HuH-7 (cell line): ENCODE data around the gene ADA.
A peak's percentile ranks its signal among the peaks of the same experiment; 100 is the strongest.

Experiments
- DNase-seq: peaks from one replicate; pipeline ENCODE4 v3.0.0; 2011; ENCODE audit warnings: low spot score

The ADA gene

GRCh38 chr20:44644667-44645131, 6.8 kb downstream of the ADA start:
- no peak for DNase-seq

- DNase-seq, result no peak
Measured at GRCh38 chr20:44644230-44644617, 7.3 kb downstream of the ADA start.

GRCh38 chr20:44643596-44644229, 7.8 kb downstream of the ADA start:
- DNase-seq, result no peak

- DNase-seq, result no peak
Measured at GRCh38 chr20:44643154-44643519, 8.4 kb downstream of the ADA start.

- DNase-seq, result peak; percentile 43
Measured at GRCh38 chr20:44642203-44643153, 9.0 kb downstream of the ADA start.

GRCh38 chr20:44641325-44641724, 10.2 kb downstream of the ADA start:
- no peak for DNase-seq

GRCh38 chr20:44640522-44640921, 11.0 kb downstream of the ADA start:
- DNase-seq, result no peak

GRCh38 chr20:44637522-44638372, 13.8 kb downstream of the ADA start:
- DNase-seq, result no peak

- no peak for DNase-seq
Measured at GRCh38 chr20:44637042-44637441, 14.5 kb downstream of the ADA start.

GRCh38 chr20:44635877-44636276, 15.6 kb downstream of the ADA start:
- no peak for DNase-seq

GRCh38 chr20:44633872-44634600, 17.5 kb downstream of the ADA start:
- no peak for DNase-seq

- DNase-seq, result no peak
Measured at GRCh38 chr20:44633187-44633810, 18.2 kb downstream of the ADA start.

GRCh38 chr20:44632103-44632752, 19.3 kb downstream of the ADA start:
- DNase-seq, result no peak

GRCh38 chr20:44630297-44630696, 21.2 kb downstream of the ADA start:
- no peak for DNase-seq

GRCh38 chr20:44629542-44629941, 22.0 kb downstream of the ADA start:
- DNase-seq, result no peak

- DNase-seq, result no peak
Measured at GRCh38 chr20:44629017-44629385, 22.5 kb downstream of the ADA start.

GRCh38 chr20:44627364-44628010, 24.0 kb downstream of the ADA start:
- no peak for DNase-seq

GRCh38 chr20:44626278-44626677, 25.2 kb downstream of the ADA start:
- no peak for DNase-seq

GRCh38 chr20:44625361-44625760, 26.1 kb downstream of the ADA start:
- no peak for DNase-seq

GRCh38 chr20:44624743-44625271, 26.7 kb downstream of the ADA start:
- no peak for DNase-seq
